Gastroesophageal sphincter (tissue), 3 donors: ENCODE results near the gene TDRKH.

ENCODE experiments used
- POLR2A ChIP-seq, 2 donors: fragments of 450-650 bp; IDR thresholded peaks; one replicate each; pipeline ENCODE4 v1.6.1; 2017; ENCODE audit warnings: antibody characterized with exemption in 2 of 2, mild to moderate bottlenecking in 2 of 2, moderate library complexity in 1 of 2
- POLR2AphosphoS5 ChIP-seq: sonication (generic); formaldehyde crosslinking; IDR thresholded peaks from one replicate; pipeline ENCODE4 v1.6.1; 2017; ENCODE audit warnings: antibody characterized with exemption
- TF ChIP-seq, protein P1 (sequence below), 4 experiments: fragments of 200-600 bp in 2 of 4; fragments of 450-650 bp in 2 of 4; sonication (generic) in 1 of 4; IDR thresholded peaks; one replicate each; pipeline ENCODE4 v1.5.1; 2017 to 2019; ENCODE audit warnings: antibody characterized with exemption in 4 of 4, mild to moderate bottlenecking in 2 of 4, moderate library complexity in 2 of 4

DNA sequence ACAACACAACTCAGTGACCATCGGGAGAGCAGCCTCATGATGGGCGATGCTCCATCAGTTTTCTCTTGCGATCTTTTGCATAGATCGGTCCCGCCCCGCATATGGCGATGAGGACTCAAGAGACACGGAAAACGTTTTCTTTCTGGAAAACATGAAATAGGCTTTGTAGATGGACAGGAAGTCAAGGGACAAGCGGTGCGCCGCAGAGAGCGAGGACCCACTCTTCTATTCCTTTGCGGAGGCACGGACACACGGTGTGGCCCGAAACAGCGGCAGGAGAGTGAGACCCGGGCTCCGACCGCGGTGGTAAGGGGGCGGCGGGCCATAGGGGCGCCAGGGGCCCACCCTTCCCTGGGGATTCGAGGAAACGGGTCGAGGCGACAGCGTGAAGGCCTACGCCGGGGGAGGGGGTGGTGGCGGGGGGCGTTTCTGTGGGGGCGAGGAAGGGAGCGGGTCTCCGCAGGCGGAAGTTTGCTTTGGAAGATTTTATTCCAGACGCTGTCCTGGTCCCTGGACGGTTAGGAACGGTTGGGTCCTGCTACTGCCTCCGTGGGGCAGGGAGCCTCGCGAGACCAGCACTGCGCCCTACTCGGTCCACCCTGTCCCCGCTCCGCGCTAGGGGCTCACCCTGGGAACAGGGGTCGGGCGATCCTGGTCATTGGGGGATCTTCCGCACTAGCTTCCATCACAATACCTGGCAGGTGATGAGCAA lies 796 bp upstream of the TDRKH start:
- TF ChIP-seq, protein P1, sequence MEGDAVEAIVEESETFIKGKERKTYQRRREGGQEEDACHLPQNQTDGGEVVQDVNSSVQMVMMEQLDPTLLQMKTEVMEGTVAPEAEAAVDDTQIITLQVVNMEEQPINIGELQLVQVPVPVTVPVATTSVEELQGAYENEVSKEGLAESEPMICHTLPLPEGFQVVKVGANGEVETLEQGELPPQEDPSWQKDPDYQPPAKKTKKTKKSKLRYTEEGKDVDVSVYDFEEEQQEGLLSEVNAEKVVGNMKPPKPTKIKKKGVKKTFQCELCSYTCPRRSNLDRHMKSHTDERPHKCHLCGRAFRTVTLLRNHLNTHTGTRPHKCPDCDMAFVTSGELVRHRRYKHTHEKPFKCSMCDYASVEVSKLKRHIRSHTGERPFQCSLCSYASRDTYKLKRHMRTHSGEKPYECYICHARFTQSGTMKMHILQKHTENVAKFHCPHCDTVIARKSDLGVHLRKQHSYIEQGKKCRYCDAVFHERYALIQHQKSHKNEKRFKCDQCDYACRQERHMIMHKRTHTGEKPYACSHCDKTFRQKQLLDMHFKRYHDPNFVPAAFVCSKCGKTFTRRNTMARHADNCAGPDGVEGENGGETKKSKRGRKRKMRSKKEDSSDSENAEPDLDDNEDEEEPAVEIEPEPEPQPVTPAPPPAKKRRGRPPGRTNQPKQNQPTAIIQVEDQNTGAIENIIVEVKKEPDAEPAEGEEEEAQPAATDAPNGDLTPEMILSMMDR (IDR thresholded peaks at IDR 0.05) = no peak
- TF ChIP-seq POLR2AphosphoS5 (no peak), POLR2A (IDR thresholded peaks at IDR 0.05) (no peak)
